Liver (tissue), 9 donors: ENCODE measurements around the gene CDC7. TPM values are rescaled to one million over a fixed set of nuclear protein-coding genes. Genes with fewer than 3 reads are reported as not detected.

Experiments
- DNase-seq: peaks from one replicate; pipeline ENCODE4 v3.0.0-alpha.2; 2017; ENCODE audit warnings: low spot score
- H3K27ac ChIP-seq, 2 donors: one replicate each; pipeline ENCODE4 v1.7.0; 2013; ENCODE audit warnings: inconsistent platforms in 2 of 2, low read length in 2 of 2, control low read depth in 1 of 2, low read depth in 1 of 2, mild to moderate bottlenecking in 1 of 2
- H3K27me3 ChIP-seq, 4 donors: one replicate each; pipeline versions ENCODE4 v1.6.1 to v1.7.0; 2013; ENCODE audit warnings: low read length in 3 of 4, inconsistent platforms in 1 of 4, mild to moderate bottlenecking in 1 of 4, moderate library complexity in 1 of 4; ENCODE audit not compliant: control insufficient read depth in 4 of 4, insufficient read depth in 4 of 4
- H3K36me3 ChIP-seq, 4 donors: one replicate each; pipeline versions ENCODE4 v1.6.1 to v1.7.0; 2013; ENCODE audit warnings: low read length in 3 of 4, mild to moderate bottlenecking in 3 of 4, low read depth in 1 of 4, moderate library complexity in 1 of 4; ENCODE audit not compliant: control insufficient read depth in 4 of 4, insufficient read depth in 3 of 4
- H3K4me1 ChIP-seq, 4 donors: one replicate each; pipeline versions ENCODE4 v1.6.1 to v1.7.0; 2013; ENCODE audit warnings: low read length in 3 of 4, mild to moderate bottlenecking in 3 of 4, moderate library complexity in 1 of 4; ENCODE audit not compliant: control insufficient read depth in 4 of 4, insufficient read depth in 4 of 4
- H3K4me3 ChIP-seq, 3 donors: one replicate each; pipeline versions ENCODE4 v1.6.1 to v1.7.0; 2013; ENCODE audit warnings: low read length in 3 of 3, control low read depth in 1 of 3, low read depth in 1 of 3, mild to moderate bottlenecking in 1 of 3
- H3K9ac ChIP-seq, 2 donors: one replicate each; pipeline ENCODE4 v1.7.0; 2013; ENCODE audit warnings: low read length in 2 of 2, mild to moderate bottlenecking in 2 of 2, moderate library complexity in 2 of 2, control low read depth in 1 of 2, low read depth in 1 of 2
- H3K9me3 ChIP-seq, 4 donors: one replicate each; pipeline versions ENCODE4 v1.6.1 to v1.7.0; 2013; ENCODE audit warnings: low read length in 3 of 4; ENCODE audit not compliant: control insufficient read depth in 4 of 4
- ATF3 ChIP-seq: IDR thresholded peaks from 2 replicates; pipeline ENCODE4 v1.6.1; 2016; ENCODE audit warnings: antibody characterized with exemption
- CTCF ChIP-seq: fragments of 150-350 bp; IDR thresholded peaks from 2 replicates; pipeline ENCODE4 v1.5.1; 2017; ENCODE audit warnings: improper control_type of control experiment, low read depth, low read length; ENCODE audit not compliant: missing input control
- EGR1 ChIP-seq, 2 donors: IDR thresholded peaks; 2 replicates each; pipeline ENCODE4 v1.6.1; 2016 to 2018; ENCODE audit warnings: antibody characterized with exemption in 2 of 2, low read depth in 2 of 2
- FOXA1 ChIP-seq: IDR thresholded peaks from 2 replicates; pipeline ENCODE4 v1.6.1; 2016; ENCODE audit warnings: antibody characterized with exemption
- FOXA2 ChIP-seq: IDR thresholded peaks from 2 replicates; pipeline ENCODE4 v1.6.1; 2016; ENCODE audit warnings: antibody characterized with exemption
- GABPA ChIP-seq, 2 donors: IDR thresholded peaks in 1 of 2; conservative IDR thresholded peaks in 1 of 2; 2 replicates each; pipeline ENCODE4 v1.6.1; 2016; ENCODE audit warnings: antibody characterized with exemption in 2 of 2, mild to moderate bottlenecking in 1 of 2, moderate library complexity in 1 of 2
- HNF4A ChIP-seq, 2 donors: conservative IDR thresholded peaks; 2 replicates each; pipeline ENCODE4 v1.6.1; 2016; ENCODE audit warnings: antibody characterized with exemption in 2 of 2, mild to moderate bottlenecking in 2 of 2
- HNF4G ChIP-seq: IDR thresholded peaks from 2 replicates; pipeline ENCODE4 v1.6.1; 2016; ENCODE audit warnings: antibody characterized with exemption
- JUND ChIP-seq, 2 donors: IDR thresholded peaks; 2 replicates each; pipeline ENCODE4 v1.6.1; 2016; ENCODE audit warnings: antibody characterized with exemption in 2 of 2
- MAX ChIP-seq: IDR thresholded peaks from 2 replicates; pipeline ENCODE4 v1.6.1; 2016; ENCODE audit warnings: antibody characterized with exemption
- NR2F2 ChIP-seq: IDR thresholded peaks from 2 replicates; pipeline ENCODE4 v1.6.1; 2016; ENCODE audit warnings: antibody characterized with exemption
- RAD21 ChIP-seq, 2 donors: IDR thresholded peaks; 2 replicates each; pipeline ENCODE4 v1.6.1; 2016; ENCODE audit warnings: antibody characterized with exemption in 2 of 2, mild to moderate bottlenecking in 2 of 2
- REST ChIP-seq: IDR thresholded peaks from 2 replicates; pipeline ENCODE4 v1.6.1; 2016; ENCODE audit warnings: antibody characterized with exemption, mild to moderate bottlenecking
- RXRA ChIP-seq, 2 donors: IDR thresholded peaks; 2 replicates each; pipeline ENCODE4 v1.6.1; 2017 to 2018; ENCODE audit warnings: antibody characterized with exemption in 2 of 2, mild to moderate bottlenecking in 1 of 2
- SP1 ChIP-seq: IDR thresholded peaks from 2 replicates; pipeline ENCODE4 v1.6.1; 2018; ENCODE audit warnings: antibody characterized with exemption, mild to moderate bottlenecking
- TAF1 ChIP-seq: conservative IDR thresholded peaks from 2 replicates; pipeline ENCODE4 v1.6.1; 2016; ENCODE audit warnings: antibody characterized with exemption, mild to moderate bottlenecking
- YY1 ChIP-seq: IDR thresholded peaks from 2 replicates; pipeline ENCODE4 v1.6.1; 2016; ENCODE audit warnings: antibody characterized with exemption, mild to moderate bottlenecking
- ZBTB33 ChIP-seq: IDR thresholded peaks from 2 replicates; pipeline ENCODE4 v1.6.1; 2016; ENCODE audit warnings: antibody characterized with exemption
- WGBS: extraction: QIAGEN DNeasy Blood & Tissue Kit; methylation state at CpG from one replicate; pipeline ENCODE4 v1.1.7; 2013; 5-methylcytosine and 5-hydroxymethylcytosine counted together
- polyA plus RNA-seq, 2 donors: library from polyadenylated mRNA; stranded (reverse) in 1 of 2; unstranded in 1 of 2; fragments of 200-250 nt in 1 of 2; fragments of >200 nt in 1 of 2; fragmentation: Nextera tagmentation in 1 of 2; extraction: Ambion mirVana in 1 of 2; gene quantifications; one replicate each; pipeline versions ENCODE4 v1.2.1 to v1.2.3, GENCODE V29; 2013 to 2015
- total RNA-seq, 2 donors: library from RNA; depleted of rRNA; stranded (reverse); fragments of >200 nt; gene quantifications; one replicate each; pipeline ENCODE4 v1.2.3, GENCODE V29; 2014
- donor health status: healthy.
- donor health status: healthy.
- donor health status: healthy.
- donor health status: healthy.
- donor health status: healthy.

CDC7 gene
- total and polyA plus RNA-seq, 4 donors: 0.43 to 15.0 (median 0.61) TPM

GRCh38 chr1:91570120-91570448 is 69.4 kb downstream of the CDC7 start:
- TF ChIP-seq ATF3 (no peak), TAF1 (no peak), EGR1 (IDR thresholded peaks at IDR 0.05; ENCODE audit: low read depth in 2 of 2) (no peak), RXRA (IDR thresholded peaks at IDR 0.05) (no peak), CTCF (no peak), MAX (no peak), FOXA1 (no peak), JUND (IDR thresholded peaks at IDR 0.05) (no peak), REST (no peak), RAD21 (IDR thresholded peaks at IDR 0.05) (no peak), HNF4G (no peak), SP1 (no peak), HNF4A (conservative IDR thresholded peaks at IDR 0.05) (no peak), ZBTB33 (no peak), YY1 (no peak), NR2F2 (no peak), GABPA (IDR thresholded peaks at IDR 0.05 in 1 of 2, conservative IDR thresholded peaks at IDR 0.05 in 1 of 2) (no peak), FOXA2 (no peak)
- Histone ChIP-seq H3K4me3 (no peak overlapping the region), H3K4me1 (peaks cover 0 to 3% (median 1%) of the 10 kb centered on the region in 4 donors), H3K27me3 (no peaks in the 10 kb centered on the region), H3K27ac (no peak overlapping the region), H3K36me3 (peaks cover 0 to 2% (median 0%) of the 10 kb centered on the region in 4 donors), H3K9me3 (no peaks in the 10 kb centered on the region), H3K9ac (no peak overlapping the region)
- WGBS: 60% methylated on average over 2 of the region's 2 CpGs
- no peak for DNase-seq

GRCh38 chr1:91572044-91572443 is 71.4 kb downstream of the CDC7 start:
- Histone ChIP-seq H3K4me1 (peaks cover 0 to 3% (median 1%) of the 10 kb centered on the region in 4 donors), H3K36me3 (peaks cover 0 to 2% (median 0%) of the 10 kb centered on the region in 4 donors), H3K9ac (no peak overlapping the region), H3K27ac (no peak overlapping the region), H3K9me3 (no peaks in the 10 kb centered on the region), H3K27me3 (no peaks in the 10 kb centered on the region), H3K4me3 (no peak overlapping the region)
- 59% methylated on average over 10 of the region's 10 CpGs for WGBS
- TF ChIP-seq FOXA1 (no peak), NR2F2 (peak; percentile 31), YY1 (no peak), HNF4A (conservative IDR thresholded peaks at IDR 0.05) (no peak)
- DNase-seq: no peak

Other genes with a start within 250 kb of the CDC7 start
- gene HFM1, start 96.0 kb upstream of the CDC7 start, total RNA-seq: 1 to 10 TPM in 1 of 2 donors, under 1 TPM in 1; 0.17 to 2.8 TPM
- under 1 TPM; 0.01 to 0.42 TPM for gene HFM1, start 96.0 kb upstream of the CDC7 start, polyA plus RNA-seq